ENCODE results near the gene STARD13. TPM values are rescaled to one million over a fixed set of nuclear protein-coding genes. Genes with fewer than 3 reads are reported as not detected.

Gene STARD13
- total RNA-seq, 1 donor from 2014 or later: 8.9 TPM

GRCh38 chr13:33125821-33126570 lies 159.6 kb downstream of the STARD13 start:
- peak; percentile 91 for DNase-seq (ENCODE audit: low read depth)
- H3K4me3 ChIP-seq (ENCODE audit: low read depth, low read length): no peak overlapping the region
- TF ChIP-seq CTCF (conservative IDR thresholded peaks at IDR 0.05; ENCODE audit: low read depth, low read length): no peak

GRCh38 chr13:33123066-33123859 lies 162.3 kb downstream of the STARD13 start:
- no peak overlapping the region for H3K4me3 ChIP-seq (ENCODE audit: low read depth, low read length)
- no peak for TF ChIP-seq CTCF (conservative IDR thresholded peaks at IDR 0.05; ENCODE audit: low read depth, low read length)
- DNase-seq (ENCODE audit: low read depth): no peak

GRCh38 chr13:33119856-33120543 lies 165.6 kb downstream of the STARD13 start:
- TF ChIP-seq CTCF (conservative IDR thresholded peaks at IDR 0.05; ENCODE audit: low read depth, low read length): no peak
- no peak overlapping the region for H3K4me3 ChIP-seq (ENCODE audit: low read depth, low read length)
- DNase-seq (ENCODE audit: low read depth): no peak

- DNase-seq (ENCODE audit: low read depth): no peak
- TF ChIP-seq CTCF (conservative IDR thresholded peaks at IDR 0.05; ENCODE audit: low read depth, low read length): peak; percentile 6
- H3K4me3 ChIP-seq (ENCODE audit: low read depth, low read length): no peak overlapping the region
These were observed 166.4 kb downstream of the STARD13 start for GRCh38 chr13:33119022-33119781.

GRCh38 chr13:33116321-33117010 lies 169.1 kb downstream of the STARD13 start:
- H3K4me3 ChIP-seq (ENCODE audit: low read depth, low read length): no peak overlapping the region
- no peak for TF ChIP-seq CTCF (conservative IDR thresholded peaks at IDR 0.05; ENCODE audit: low read depth, low read length)
- no peak for DNase-seq (ENCODE audit: low read depth)

- TF ChIP-seq CTCF (conservative IDR thresholded peaks at IDR 0.05; ENCODE audit: low read depth, low read length): no peak
- H3K4me3 ChIP-seq (ENCODE audit: low read depth, low read length): no peak overlapping the region
- DNase-seq (ENCODE audit: low read depth): no peak
These were observed 170.3 kb downstream of the STARD13 start for GRCh38 chr13:33115274-33115673.

Measured in epithelial cell of proximal tubule (primary cell).